Subcutaneous adipose tissue (tissue), 4 donors: ENCODE data around the gene CRISPLD2. TPM values are rescaled to one million over a fixed set of nuclear protein-coding genes. Genes with fewer than 3 reads are reported as not detected.

ENCODE experiments used
- CTCF ChIP-seq: fragments of 450-650 bp; IDR thresholded peaks from one replicate; pipeline ENCODE4 v1.5.1; 2016; ENCODE audit warnings: low read depth, mild to moderate bottlenecking, control low read depth, antibody characterized with exemption, moderate library complexity
- total RNA-seq, 4 donors: library from RNA; depleted of rRNA; stranded (reverse); fragments of >200 nt; gene quantifications; one replicate each; pipeline ENCODE4 v1.1.0, GENCODE V29; 2016

CRISPLD2 gene
- total RNA-seq, 4 donors from 2014 or later, result 66.0 to 160 (median 116) TPM

- TF ChIP-seq CTCF, result no peak
These were observed 39.0 kb upstream of the CRISPLD2 start for GRCh38 chr16:84780544-84781376.

DNA sequence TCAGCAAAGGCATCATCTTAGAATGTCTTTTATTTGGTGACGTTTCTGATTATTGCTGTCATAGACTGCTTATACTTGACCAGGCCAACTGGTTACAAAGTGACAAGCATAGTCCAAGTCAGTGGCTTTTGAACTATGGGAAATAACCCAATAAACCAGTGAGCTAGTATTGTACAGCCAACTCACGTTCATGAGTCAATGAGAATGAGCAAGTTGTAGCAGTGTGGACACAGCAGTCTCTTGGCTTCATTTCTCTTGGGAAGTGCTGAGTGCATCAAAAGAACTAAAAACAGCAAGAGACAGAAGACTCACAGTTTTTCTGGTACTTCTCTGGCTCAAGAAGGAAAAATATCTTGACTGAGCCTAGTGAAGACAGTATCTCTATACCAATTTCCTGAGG, 36.9 kb upstream of the CRISPLD2 start:
- no peak for TF ChIP-seq CTCF

GRCh38 chr16:84785843-84786581, 33.8 kb upstream of the CRISPLD2 start:
- no peak for TF ChIP-seq CTCF

DNA sequence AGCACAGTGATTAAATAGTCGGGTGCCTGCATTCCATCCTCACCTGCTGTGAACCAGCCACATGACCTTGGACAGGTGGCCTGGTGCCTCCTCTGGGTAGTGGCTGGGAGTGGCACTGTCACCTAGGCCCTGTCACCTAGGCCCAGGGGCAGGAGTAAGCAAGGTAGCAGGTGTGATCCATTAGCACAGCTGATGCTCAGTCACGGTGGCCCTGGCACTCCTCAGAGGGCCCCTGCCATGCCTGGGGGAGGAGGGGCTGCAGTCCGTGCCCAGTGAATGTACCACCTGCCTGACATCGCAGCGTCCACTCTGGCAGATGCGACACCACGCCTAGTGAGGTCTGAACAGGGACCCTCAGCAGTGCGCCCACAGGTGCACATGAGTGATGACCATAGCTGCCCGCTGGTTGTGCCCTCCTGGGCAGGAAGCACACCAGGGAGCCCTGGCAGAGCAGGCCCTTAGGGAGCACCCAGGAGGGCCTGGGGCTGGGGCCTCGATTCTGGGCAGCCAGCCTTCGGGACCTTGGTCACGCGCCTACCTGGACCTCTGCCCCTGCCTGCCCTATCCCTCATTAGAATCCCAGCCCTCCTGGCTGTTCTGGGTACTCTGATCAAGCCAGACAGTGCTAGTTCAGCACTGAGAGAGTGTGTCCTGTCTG, 33.1 kb upstream of the CRISPLD2 start:
- no peak for TF ChIP-seq CTCF

DNA sequence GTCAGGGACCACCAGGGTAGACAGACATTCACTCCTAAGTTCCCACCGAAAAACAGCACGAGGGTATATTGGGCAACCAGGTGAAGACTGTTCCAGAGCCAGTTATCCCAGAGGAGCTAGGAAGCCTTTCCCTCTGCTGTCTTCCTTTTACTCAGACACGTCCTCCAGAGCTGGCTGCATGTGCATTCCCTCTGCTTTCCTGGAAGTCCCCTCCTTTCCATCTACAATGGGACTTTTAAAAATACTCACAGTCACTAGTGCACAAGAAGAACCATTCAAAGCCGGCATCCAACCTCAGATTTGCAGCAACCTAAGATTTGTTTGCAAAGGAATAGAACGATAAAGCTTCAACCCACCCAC, 32.5 kb upstream of the CRISPLD2 start:
- TF ChIP-seq CTCF, result no peak

- TF ChIP-seq CTCF, result no peak
These were observed 30.8 kb upstream of the CRISPLD2 start for GRCh38 chr16:84788920-84789391.

DNA sequence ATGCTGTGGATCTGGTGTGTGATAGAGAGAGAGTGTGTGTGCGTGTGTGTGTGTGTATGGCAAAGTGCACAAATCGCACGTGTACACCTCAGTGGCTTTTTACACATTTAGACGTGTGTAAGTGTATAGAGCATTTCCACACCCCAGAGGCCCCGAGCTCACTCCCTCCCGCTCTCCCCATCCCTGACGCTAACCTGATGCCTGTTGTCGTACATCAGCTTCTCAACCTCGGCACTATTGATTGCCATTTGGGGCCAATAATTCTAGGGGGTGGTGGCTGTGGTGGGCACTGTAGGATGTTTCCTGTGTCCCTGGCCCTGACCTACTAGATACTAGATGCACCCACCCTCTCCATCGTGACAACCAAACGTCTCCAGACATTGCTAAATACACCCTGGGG, 30.4 kb upstream of the CRISPLD2 start:
- no peak for TF ChIP-seq CTCF
